HG02610 (cell line): ENCODE results near the gene ZBTB43.
"Not testable (repeated sequence)": the region's sequence is repeated elsewhere in the genome, so short reads cannot be mapped to it uniquely, and the experiment has no call there.

Experiments
- ATAC-seq: cut with Tn5 transposase; IDR thresholded peaks from one replicate; pipeline ENCODE4 v1.9.1; 2021; ENCODE audit warnings: mild to moderate bottlenecking, moderate library complexity; ENCODE audit not compliant: unreplicated experiment

Gene ZBTB43

GRCh38 chr9:126804696-126805553, at the start of gene ZBTB43:
Gene ZBTB43, plus strand, starts transcription at chr9:126805040. Its CDS starts 27,470 bp downstream, at chr9:126832510.
- ATAC-seq, result peak; percentile 79

GRCh38 chr9:126755317-126755875, 49.4 kb upstream of the ZBTB43 start:
- no peak for ATAC-seq

- ATAC-seq, result no peak
These were observed 48.6 kb upstream of the ZBTB43 start for GRCh38 chr9:126756238-126756637.

GRCh38 chr9:126756876-126757415, 47.9 kb upstream of the ZBTB43 start:
- no peak for ATAC-seq

GRCh38 chr9:126758916-126759585, 45.8 kb upstream of the ZBTB43 start:
- ATAC-seq, result no peak

GRCh38 chr9:126761274-126761673, 43.6 kb upstream of the ZBTB43 start:
- no peak for ATAC-seq

- no peak for ATAC-seq
These were observed 41.6 kb upstream of the ZBTB43 start for GRCh38 chr9:126763130-126763764.

- ATAC-seq, result no peak
These were observed 31.7 kb upstream of the ZBTB43 start for GRCh38 chr9:126773004-126773607.

- ATAC-seq, result no peak
These were observed 28.9 kb upstream of the ZBTB43 start for GRCh38 chr9:126775926-126776325.

- no peak for ATAC-seq
These were observed 27.1 kb upstream of the ZBTB43 start for GRCh38 chr9:126777733-126778132.

GRCh38 chr9:126778141-126778540, 26.7 kb upstream of the ZBTB43 start:
- no peak for ATAC-seq

GRCh38 chr9:126778696-126779095, 26.1 kb upstream of the ZBTB43 start:
- ATAC-seq, result not testable (repeated sequence)

- ATAC-seq, result no peak
These were observed 23.4 kb upstream of the ZBTB43 start for GRCh38 chr9:126781186-126782052.

- no peak for ATAC-seq
These were observed 22.8 kb upstream of the ZBTB43 start for GRCh38 chr9:126782053-126782388.

- no peak for ATAC-seq
These were observed 20.9 kb upstream of the ZBTB43 start for GRCh38 chr9:126783949-126784348.

GRCh38 chr9:126784401-126784800, 20.4 kb upstream of the ZBTB43 start:
- no peak for ATAC-seq

- not testable (repeated sequence) for ATAC-seq
These were observed 20.0 kb upstream of the ZBTB43 start for GRCh38 chr9:126784841-126785240.

- no peak for ATAC-seq
These were observed 16.8 kb upstream of the ZBTB43 start for GRCh38 chr9:126788046-126788445.

- no peak for ATAC-seq
These were observed 16.0 kb upstream of the ZBTB43 start for GRCh38 chr9:126788634-126789349.
